H1 (cell line): ENCODE data around the gene APOL5. TPM values are rescaled to one million over a fixed set of nuclear protein-coding genes. Genes with fewer than 3 reads are reported as not detected.

ENCODE experiments used
- CTCF ChIA-PET: fragments of 300-600 bp; sonication (Branson Sonifier 250); formaldehyde crosslinking; loops from one replicate; lab custom pipeline; 2021; ENCODE audit not compliant: partially characterized antibody; lab: Charles Lee
- POLR2A ChIA-PET: fragments of 300-600 bp; sonication (Branson Sonifier 250); formaldehyde crosslinking; loops from one replicate; lab custom pipeline; 2021; ENCODE audit warnings: inconsistent platforms; ENCODE audit not compliant: partially characterized antibody; lab: Charles Lee
- DNase-seq, 2 experiments: peaks; one replicate each; pipeline versions ENCODE4 v3.0.0 to v3.0.0-alpha.2; 2010 to 2022; ENCODE audit warnings: low spot score in 2 of 2, low read depth in 1 of 2, mixed read lengths in 1 of 2
- FAIRE-seq: peaks from 2 replicates; lab custom pipeline; 2011; peaks lifted over from hg19 to GRCh38; lab: Jason Lieb, UNC
- H2AFZ ChIP-seq: 2 replicates; pipeline ENCODE4 v1.8.1; 2012; ENCODE audit warnings: low read length, inconsistent platforms
- H2AK5ac ChIP-seq: 2 replicates; pipeline ENCODE4 v1.6.1; 2013; ENCODE audit warnings: low read depth, low read length
- H2BK120ac ChIP-seq: replicated peaks from 2 replicates; pipeline ENCODE3; 2013; ENCODE audit warnings: low read depth, low read length, inconsistent platforms
- H2BK12ac ChIP-seq: 2 replicates; pipeline ENCODE4 v1.6.1; 2013; ENCODE audit warnings: low read depth, low read length
- H2BK15ac ChIP-seq: 2 replicates; pipeline ENCODE4 v1.6.1; 2013; ENCODE audit warnings: low read length
- H2BK20ac ChIP-seq: 2 replicates; pipeline ENCODE4 v1.6.1; 2013; ENCODE audit warnings: low read length
- H2BK5ac ChIP-seq: 2 replicates; pipeline ENCODE4 v1.6.1; 2013; ENCODE audit warnings: low read depth, low read length
- H3K14ac ChIP-seq: 2 replicates; pipeline ENCODE4 v1.6.1; 2013; ENCODE audit warnings: inconsistent platforms; ENCODE audit not compliant: insufficient read length
- H3K18ac ChIP-seq: 2 replicates; pipeline ENCODE4 v1.6.1; 2013; ENCODE audit warnings: low read length; ENCODE audit errors: extremely low read depth
- H3K23ac ChIP-seq: 2 replicates; pipeline ENCODE4 v1.6.1; 2013; ENCODE audit warnings: inconsistent platforms; ENCODE audit not compliant: insufficient read length
- H3K23me2 ChIP-seq: 2 replicates; pipeline ENCODE4 v1.6.1; 2013; ENCODE audit warnings: low read depth, low read length
- H3K27ac ChIP-seq: 2 replicates; pipeline ENCODE4 v1.6.1; 2011; ENCODE audit warnings: low read depth, low read length, inconsistent platforms
- H3K27me3 ChIP-seq, 4 experiments: replicated peaks in 1 of 4; 1 replicate in 1 of 4; 2 replicates in 3 of 4; pipeline versions ENCODE4 v1.6.1 to v1.8.1; 2011 to 2013; ENCODE audit warnings: low read length in 3 of 4, mild to moderate bottlenecking in 3 of 4, inconsistent platforms in 2 of 4, mixed read lengths in 2 of 4, moderate library complexity in 1 of 4; ENCODE audit not compliant: control insufficient read depth in 3 of 4, insufficient read depth in 3 of 4; ENCODE audit errors: extremely low read depth in 1 of 4
- H3K36me3 ChIP-seq, 4 experiments: 2 replicates each; pipeline versions ENCODE4 v1.6.1 to v1.8.1; 2011 to 2013; ENCODE audit warnings: mild to moderate bottlenecking in 4 of 4, low read length in 3 of 4, moderate library complexity in 2 of 4, control low read depth in 1 of 4, inconsistent platforms in 1 of 4; ENCODE audit not compliant: insufficient read depth in 4 of 4, control insufficient read depth in 2 of 4
- H3K4ac ChIP-seq: replicated peaks from 2 replicates; pipeline ENCODE3; 2013; ENCODE audit warnings: low read length, low read depth, mixed read lengths, inconsistent platforms; ENCODE audit not compliant: insufficient read length
- H3K4me1 ChIP-seq, 4 experiments: replicated peaks in 1 of 4; 1 replicate in 1 of 4; 2 replicates in 3 of 4; pipeline versions ENCODE4 v1.6.1 to v1.8.1; 2011 to 2013; ENCODE audit warnings: low read length in 3 of 4, inconsistent platforms in 2 of 4, mixed read lengths in 1 of 4; ENCODE audit not compliant: insufficient read depth in 4 of 4, control insufficient read depth in 3 of 4
- H3K4me2 ChIP-seq, 2 experiments: 2 replicates each; pipeline versions ENCODE4 v1.6.1 to v1.8.1; 2011 to 2013; ENCODE audit warnings: low read depth in 2 of 2, low read length in 2 of 2, control low read depth in 1 of 2, inconsistent platforms in 1 of 2, mild to moderate bottlenecking in 1 of 2; ENCODE audit not compliant: insufficient read depth in 1 of 2
- H3K4me3 ChIP-seq, 4 experiments: fragments of 200-600, 300-600 bp in 1 of 4; sonication (generic), shearing (Covaris generic), sonication (Bioruptor Twin) in 1 of 4; 2 replicates each; pipeline versions ENCODE4 v1.5.1 to v1.8.1; 2011 to 2016; ENCODE audit warnings: low read length in 4 of 4, low read depth in 3 of 4, control low read depth in 2 of 4, inconsistent platforms in 2 of 4, mild to moderate bottlenecking in 2 of 4, mixed read lengths in 1 of 4, moderate library complexity in 1 of 4; ENCODE audit not compliant: insufficient read depth in 2 of 4; ENCODE audit errors: extremely low read depth in 1 of 4
- H3K56ac ChIP-seq: replicated peaks from 2 replicates; pipeline ENCODE3; 2013; ENCODE audit warnings: low read depth, mild to moderate bottlenecking, mixed read lengths, low read length, inconsistent platforms; ENCODE audit not compliant: insufficient read length
- H3K79me1 ChIP-seq: 2 replicates; pipeline ENCODE4 v1.6.1; 2013; ENCODE audit warnings: low read depth, low read length, control low read depth
- H3K79me2 ChIP-seq, 2 experiments: 2 replicates each; pipeline versions ENCODE4 v1.6.1 to v1.8.1; 2012 to 2013; ENCODE audit warnings: low read length in 2 of 2, mild to moderate bottlenecking in 2 of 2, inconsistent platforms in 1 of 2; ENCODE audit not compliant: insufficient read depth in 2 of 2, control insufficient read depth in 1 of 2
- H3K9ac ChIP-seq, 4 experiments: replicated peaks in 1 of 4; 1 replicate in 1 of 4; 2 replicates in 3 of 4; pipeline versions ENCODE4 v1.6.1 to v1.8.1; 2011 to 2013; ENCODE audit warnings: low read depth in 3 of 4, low read length in 3 of 4, control low read depth in 2 of 4, mild to moderate bottlenecking in 2 of 4, moderate library complexity in 2 of 4, inconsistent platforms in 1 of 4; ENCODE audit errors: extremely low read depth in 1 of 4
- H3K9me3 ChIP-seq, 2 experiments: 2 replicates each; pipeline versions ENCODE4 v1.6.1 to v1.8.1; 2012 to 2013; ENCODE audit warnings: mild to moderate bottlenecking in 2 of 2, moderate library complexity in 2 of 2, control low read depth in 1 of 2, inconsistent platforms in 1 of 2, low read depth in 1 of 2, low read length in 1 of 2, mixed read lengths in 1 of 2; ENCODE audit not compliant: insufficient read depth in 2 of 2
- H4K20me1 ChIP-seq, 2 experiments: replicated peaks in 1 of 2; 2 replicates each; pipeline versions ENCODE3 to v1.8.1; 2011 to 2013; ENCODE audit warnings: inconsistent platforms in 2 of 2, low read length in 2 of 2, mild to moderate bottlenecking in 1 of 2; ENCODE audit not compliant: insufficient read depth in 2 of 2, control insufficient read depth in 1 of 2
- H4K5ac ChIP-seq: 2 replicates; pipeline ENCODE4 v1.6.1; 2013; ENCODE audit warnings: low read length, low read depth, mixed read lengths, inconsistent platforms; ENCODE audit not compliant: insufficient read length
- H4K8ac ChIP-seq: 2 replicates; pipeline ENCODE4 v1.8.0; 2013; ENCODE audit warnings: mild to moderate bottlenecking, moderate library complexity, low read length, inconsistent platforms; ENCODE audit not compliant: insufficient read depth; ENCODE audit errors: extremely low read depth
- H4K91ac ChIP-seq: replicated peaks from 2 replicates; pipeline ENCODE3; 2013; ENCODE audit warnings: low read length, mixed read lengths, inconsistent platforms; ENCODE audit not compliant: insufficient read length
- CHD2 ChIP-seq: IDR thresholded peaks from 2 replicates; pipeline ENCODE4 v1.6.1; 2012; ENCODE audit warnings: low read length, improper control_type of control experiment
- POU5F1 ChIP-seq: IDR thresholded peaks from 2 replicates; pipeline ENCODE4 v1.6.1; 2011; ENCODE audit warnings: low read depth, mild to moderate bottlenecking, low read length, moderate library complexity
- SP1 ChIP-seq: IDR thresholded peaks from 2 replicates; pipeline ENCODE4 v1.6.1; 2011; ENCODE audit warnings: low read depth, low read length
- YY1 ChIP-seq: IDR thresholded peaks from 2 replicates; pipeline ENCODE4 v1.6.1; 2011; ENCODE audit warnings: low read depth, mild to moderate bottlenecking, low read length
- WGBS, 2 experiments: shearing (Covaris generic) in 1 of 2; methylation state at CpG; one replicate each; pipeline versions ENCODE4 v1.1.6 to v1.1.7; 2013 to 2015; ENCODE audit warnings: low lambda C conversion rate in 2 of 2, mixed read lengths in 2 of 2, inconsistent platforms in 1 of 2, low coverage in 1 of 2, missing lambda C conversion rate in 1 of 2; ENCODE audit not compliant: insufficient replicate concordance in 2 of 2, insufficient coverage in 1 of 2, insufficient read length in 1 of 2; ENCODE audit errors: extremely low coverage in 1 of 2, missing lambda C conversion rate in 1 of 2; 5-methylcytosine and 5-hydroxymethylcytosine counted together
- polyA plus RNA-seq, 7 experiments: library from polyadenylated mRNA; depleted of rRNA in 3 of 7; stranded (reverse) in 5 of 7; unstranded in 2 of 7; fragments of >200 nt in 5 of 7; fragments of 200-250 nt in 2 of 7; gene quantifications; 1 replicate in 5 of 7; 2 replicates in 1 of 7; 4 replicates in 1 of 7; pipeline versions ENCODE4 v1.2.1 to v1.2.3, GENCODE V29; 2011 to 2013; ENCODE audit warnings: missing spikeins in 2 of 7, mixed read lengths in 2 of 7
- total RNA-seq: library from RNA; stranded (reverse); fragmentation: NEBNext Ultra II Directional; extraction: Animal tissue kit (Norgen Biotek cat#: 25700); gene quantifications from 2 replicates; pipeline ENCODE4 v1.2.1, GENCODE V29; 2021

The APOL5 gene
- total and polyA plus RNA-seq, 2 of the 8 experiments (the other 6 are each of a cell fraction or from before 2014, with no cell fraction given): not detected

GRCh38 chr22:35758394-35758793 lies 40.7 kb downstream of the APOL5 start:
- H3K9me3 ChIP-seq: no peaks in the 10 kb centered on the region
- H3K4me2 ChIP-seq: no peak overlapping the region
- no peak overlapping the region for H2BK5ac ChIP-seq
- peaks cover 0 to 1% (median 0%) of the 10 kb centered on the region in 4 experiments; a peak in 1 of 7 replicates for H3K27me3 ChIP-seq
- no peak overlapping the region for H2AFZ ChIP-seq
- no peak overlapping the region for H4K91ac ChIP-seq
- H3K23me2 ChIP-seq: no peaks in the 10 kb centered on the region
- no peak overlapping the region for H3K23ac ChIP-seq
- no peaks in the 10 kb centered on the region; a peak in 1 of 7 replicates for H3K4me1 ChIP-seq
- ChIA-PET POLR2A (no interaction called here), CTCF (interaction anchor here (1.3 kb wide), 1 partner anchor 127 kb away, joined by 3 read pairs; no protein-coding TSS in a partner anchor)
- H4K5ac ChIP-seq: no peak overlapping the region
- H3K27ac ChIP-seq: no peak overlapping the region
- no peaks in the 10 kb centered on the region for H3K79me2 ChIP-seq
- no peak for TF ChIP-seq YY1
- TF ChIP-seq POU5F1: no peak
- TF ChIP-seq SP1: no peak
- no peak for TF ChIP-seq CHD2
- H3K36me3 ChIP-seq: peaks cover 4 to 25% (median 6%) of the 10 kb centered on the region in 4 experiments; a peak in 6 of 8 replicates
- H3K79me1 ChIP-seq: no peaks in the 10 kb centered on the region
- H2BK12ac ChIP-seq: no peak overlapping the region
- H4K20me1 ChIP-seq: no peaks in the 10 kb centered on the region
- FAIRE-seq: no peak
- no peak overlapping the region for H4K8ac ChIP-seq
- no peak overlapping the region for H3K56ac ChIP-seq
- H3K18ac ChIP-seq: no peak overlapping the region
- H2AK5ac ChIP-seq: no peak overlapping the region
- DNase-seq: no peak
- H3K14ac ChIP-seq: no peak overlapping the region
- H3K9ac ChIP-seq: no peak overlapping the region
- H3K4ac ChIP-seq: no peak overlapping the region
- H2BK15ac ChIP-seq: no peak overlapping the region
- 71% methylated on average over 1 of the region's 1 CpG; no CpG with 5 or more reads in 1 of the 2 experiments for WGBS, 2 experiments
- H3K4me3 ChIP-seq: no peak overlapping the region
- no peak overlapping the region for H2BK120ac ChIP-seq
- no peak overlapping the region for H2BK20ac ChIP-seq
